Measurements from ENCODE around the gene WDR70.

DNA sequence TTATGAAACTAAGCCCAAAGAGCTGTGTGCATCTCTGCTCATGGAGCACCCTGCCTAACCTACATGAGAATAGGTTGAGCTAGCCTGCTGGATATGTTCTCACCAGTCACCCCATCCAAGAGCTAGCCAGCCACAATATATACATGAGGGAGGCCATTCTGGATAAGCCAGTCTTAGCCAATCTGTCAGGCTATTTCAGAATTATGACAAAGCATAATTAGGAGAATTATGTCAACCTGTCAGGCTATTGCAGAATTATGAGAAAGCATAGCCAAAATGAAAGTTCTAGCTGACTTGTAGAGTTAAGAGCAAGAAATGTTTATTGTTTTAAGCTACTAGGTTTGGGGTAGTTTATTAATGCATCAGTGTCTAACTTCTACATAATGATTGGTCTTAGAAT is 189.8 kb downstream of the WDR70 start:
- TF ChIP-seq, protein P1, sequence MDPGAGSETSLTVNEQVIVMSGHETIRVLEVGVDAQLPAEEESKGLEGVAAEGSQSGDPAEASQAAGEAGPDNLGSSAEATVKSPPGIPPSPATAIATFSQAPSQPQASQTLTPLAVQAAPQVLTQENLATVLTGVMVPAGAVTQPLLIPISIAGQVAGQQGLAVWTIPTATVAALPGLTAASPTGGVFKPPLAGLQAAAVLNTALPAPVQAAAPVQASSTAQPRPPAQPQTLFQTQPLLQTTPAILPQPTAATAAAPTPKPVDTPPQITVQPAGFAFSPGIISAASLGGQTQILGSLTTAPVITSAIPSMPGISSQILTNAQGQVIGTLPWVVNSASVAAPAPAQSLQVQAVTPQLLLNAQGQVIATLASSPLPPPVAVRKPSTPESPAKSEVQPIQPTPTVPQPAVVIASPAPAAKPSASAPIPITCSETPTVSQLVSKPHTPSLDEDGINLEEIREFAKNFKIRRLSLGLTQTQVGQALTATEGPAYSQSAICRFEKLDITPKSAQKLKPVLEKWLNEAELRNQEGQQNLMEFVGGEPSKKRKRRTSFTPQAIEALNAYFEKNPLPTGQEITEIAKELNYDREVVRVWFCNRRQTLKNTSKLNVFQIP (CRISPR knock-in tag; IDR thresholded peaks at IDR 0.05; ENCODE audit: borderline replicate concordance, low read depth) = no peak
- no peak for TF ChIP-seq ARNTL (CRISPR knock-in tag; IDR thresholded peaks at IDR 0.05; ENCODE audit: borderline replicate concordance, low read depth)
- TF ChIP-seq ZFP3 (CRISPR knock-in tag; IDR thresholded peaks at IDR 0.05) = no peak
- TF ChIP-seq CREB5 (CRISPR knock-in tag; IDR thresholded peaks at IDR 0.05; ENCODE audit: low read depth) = no peak
- TF ChIP-seq ZNF70 (CRISPR knock-in tag; IDR thresholded peaks at IDR 0.05) = no peak
- no peak for TF ChIP-seq GLIS3 (CRISPR knock-in tag; IDR thresholded peaks at IDR 0.05)
- no peak for TF ChIP-seq CSDC2 (CRISPR knock-in tag; IDR thresholded peaks at IDR 0.05)
- no peak for TF ChIP-seq TSHZ2 (CRISPR knock-in tag; IDR thresholded peaks at IDR 0.05)
- no peak for TF ChIP-seq TOX (CRISPR knock-in tag; IDR thresholded peaks at IDR 0.05; ENCODE audit: borderline replicate concordance)
